ENCODE measurements around the gene FBXL5.

FBXL5 gene

GRCh38 chr4:15557786-15558550, 97.2 kb downstream of the FBXL5 start:
- DNase-seq = no peak

- no peak for DNase-seq
Measured at GRCh38 chr4:15556511-15557092, 98.6 kb downstream of the FBXL5 start.
